NCI-H2107 treated with DMSO at 0.1 percent for 48 hours (cell line): ENCODE measurements around the gene JAZF1.
"Not testable (repeated sequence)": the region's sequence is repeated elsewhere in the genome, so short reads cannot be mapped to it uniquely, and the experiment has no call there.

ENCODE experiments used
- DNase-seq: peaks from one replicate; lab custom pipeline; 2025; ENCODE audit not compliant: unreplicated experiment; lab: John Stamatoyannopoulos, UW

JAZF1 gene

GRCh38 chr7:27889800-27890199 is 290.8 kb downstream of the JAZF1 start:
- DNase-seq, result no peak

- DNase-seq, result no peak
Observed at GRCh38 chr7:27888736-27889135, 291.9 kb downstream of the JAZF1 start.

- DNase-seq, result not testable (repeated sequence)
Observed at GRCh38 chr7:27886710-27887109, 293.9 kb downstream of the JAZF1 start.

GRCh38 chr7:27885652-27886051 is 294.9 kb downstream of the JAZF1 start:
- no peak for DNase-seq

GRCh38 chr7:27883696-27884095 is 296.9 kb downstream of the JAZF1 start:
- DNase-seq, result no peak

- no peak for DNase-seq
Observed at GRCh38 chr7:27876756-27877155, 303.8 kb downstream of the JAZF1 start.

GRCh38 chr7:27875832-27876231 is 304.8 kb downstream of the JAZF1 start:
- no peak for DNase-seq

- no peak for DNase-seq
Observed at GRCh38 chr7:27875061-27875460, 305.5 kb downstream of the JAZF1 start.

GRCh38 chr7:27873981-27874957 is 306.3 kb downstream of the JAZF1 start:
- DNase-seq, result no peak

GRCh38 chr7:27872356-27873275 is 308.0 kb downstream of the JAZF1 start:
- DNase-seq, result no peak

- no peak for DNase-seq
Observed at GRCh38 chr7:27871866-27872265, 308.7 kb downstream of the JAZF1 start.

- no peak for DNase-seq
Observed at GRCh38 chr7:27871086-27871485, 309.5 kb downstream of the JAZF1 start.

- no peak for DNase-seq
Observed at GRCh38 chr7:27870595-27870994, 310.0 kb downstream of the JAZF1 start.

- no peak for DNase-seq
Observed at GRCh38 chr7:27869056-27869455, 311.5 kb downstream of the JAZF1 start.

GRCh38 chr7:27868131-27868550 is 312.5 kb downstream of the JAZF1 start:
- no peak for DNase-seq

- DNase-seq, result no peak
Observed at GRCh38 chr7:27866828-27867672, 313.5 kb downstream of the JAZF1 start.

- no peak for DNase-seq
Observed at GRCh38 chr7:27866256-27866655, 314.3 kb downstream of the JAZF1 start.

- DNase-seq, result no peak
Observed at GRCh38 chr7:27863880-27864279, 316.7 kb downstream of the JAZF1 start.

- no peak for DNase-seq
Observed at GRCh38 chr7:27861747-27862146, 318.8 kb downstream of the JAZF1 start.

- DNase-seq, result no peak
Observed at GRCh38 chr7:27860800-27861199, 319.8 kb downstream of the JAZF1 start.
